ENCODE data around the gene DECR2. TPM values are rescaled to one million over a fixed set of nuclear protein-coding genes. Genes with fewer than 3 reads are reported as not detected.
"Not testable (repeated sequence)": the region's sequence is repeated elsewhere in the genome, so short reads cannot be mapped to it uniquely, and the experiment has no call there.

DECR2 gene
- total RNA-seq, 1 donor from 2014 or later: 14.1 TPM

DNA sequence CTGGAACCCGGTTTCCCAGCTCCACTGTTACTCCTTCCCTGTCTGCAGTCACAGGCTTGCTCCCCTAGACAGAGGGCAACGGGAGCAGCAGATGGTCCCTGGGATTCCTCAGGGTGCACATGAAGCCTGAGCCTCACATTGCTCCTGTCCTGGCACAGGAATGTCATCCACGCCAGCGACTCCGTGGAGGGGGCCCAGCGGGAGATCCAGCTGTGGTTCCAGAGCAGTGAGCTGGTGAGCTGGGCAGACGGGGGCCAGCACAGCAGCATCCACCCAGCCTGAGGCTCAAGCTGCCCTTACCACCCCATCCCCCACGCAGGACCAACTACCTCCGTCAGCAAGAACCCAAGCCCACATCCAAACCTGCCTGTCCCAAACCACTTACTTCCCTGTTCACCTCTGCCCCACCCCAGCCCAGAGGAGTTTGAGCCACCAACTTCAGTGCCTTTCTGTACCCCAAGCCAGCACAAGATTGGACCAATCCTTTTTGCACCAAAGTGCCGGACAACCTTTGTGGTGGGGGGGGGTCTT lies 1.6 kb upstream of the DECR2 start:
- DNase-seq: no peak

DNA sequence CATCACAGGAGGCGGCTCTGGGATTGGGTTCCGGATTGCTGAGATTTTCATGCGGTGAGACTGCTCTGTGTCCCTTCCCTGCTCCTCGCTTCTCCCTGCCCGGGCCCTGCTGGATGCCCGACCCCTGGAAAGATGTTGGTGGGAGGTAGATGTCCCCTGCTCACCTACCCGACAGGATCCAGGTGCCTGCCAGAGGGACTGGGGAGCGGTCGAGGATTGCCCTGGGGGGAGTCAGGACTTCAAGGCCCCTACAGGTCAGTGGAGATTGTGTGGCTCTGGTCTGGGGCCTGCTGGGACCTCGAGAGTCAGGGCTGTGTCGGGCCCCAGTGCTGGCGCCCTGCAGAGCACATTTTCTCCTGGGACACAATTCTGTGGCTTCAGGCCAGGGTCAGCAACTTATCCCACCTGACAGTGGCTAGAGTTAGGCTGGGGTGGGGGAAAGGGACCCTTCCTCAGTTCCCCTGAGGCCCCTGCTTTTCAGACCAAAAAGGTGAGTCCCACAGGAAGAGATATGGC lies 3.3 kb downstream of the DECR2 start:
- DNase-seq: no peak

DNA sequence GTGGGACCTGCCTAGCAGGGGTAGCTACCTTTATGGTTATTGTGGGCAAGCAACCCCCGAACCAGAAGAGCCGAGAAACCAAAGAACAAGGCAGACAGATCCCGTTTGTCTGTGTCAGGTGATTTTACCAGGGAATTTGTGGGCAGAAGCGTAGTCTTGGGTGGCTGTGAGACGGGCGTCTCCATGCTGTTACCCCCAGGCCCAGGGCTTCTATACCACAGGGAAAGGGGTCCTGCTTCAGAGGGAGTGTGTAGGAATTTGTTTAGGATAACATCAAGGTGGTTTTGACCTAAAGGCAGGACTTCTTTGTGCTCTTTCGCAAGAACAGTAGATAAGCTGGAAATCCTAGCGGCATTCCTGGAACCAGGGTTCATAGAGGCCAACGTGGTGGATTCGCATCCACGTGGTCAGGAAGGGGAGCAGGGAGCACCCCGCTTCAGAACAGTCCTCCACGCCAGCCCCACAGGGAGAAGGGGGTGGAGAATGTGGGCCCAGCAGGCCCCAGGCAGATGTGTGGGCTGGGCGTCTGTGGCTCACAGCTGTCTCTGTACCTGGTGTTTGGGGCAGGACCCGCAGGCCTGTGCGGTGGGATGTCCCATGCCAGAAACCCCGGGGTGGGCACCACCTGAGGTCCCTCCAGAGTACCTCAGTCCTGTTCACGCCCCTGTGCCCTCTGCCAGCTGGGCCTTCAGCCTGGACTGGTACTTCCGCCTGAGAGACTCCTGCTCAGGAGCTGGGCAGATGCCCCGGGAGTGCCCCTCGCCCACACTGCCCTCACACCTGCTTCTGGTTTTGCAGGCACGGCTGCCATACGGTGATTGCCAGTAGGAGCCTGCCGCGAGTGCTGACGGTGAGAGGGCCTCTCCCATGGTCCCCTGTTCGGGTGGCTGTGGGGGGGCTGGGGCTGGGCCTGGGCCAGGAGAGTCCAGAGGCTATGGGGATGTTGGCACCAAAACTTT lies 4.1 kb downstream of the DECR2 start:
- DNase-seq: no peak

GRCh38 chr16:407253-407652 lies 5.6 kb downstream of the DECR2 start:
- no peak for DNase-seq

GRCh38 chr16:410516-411178 lies 9.0 kb downstream of the DECR2 start:
- DNase-seq: no peak

DNA sequence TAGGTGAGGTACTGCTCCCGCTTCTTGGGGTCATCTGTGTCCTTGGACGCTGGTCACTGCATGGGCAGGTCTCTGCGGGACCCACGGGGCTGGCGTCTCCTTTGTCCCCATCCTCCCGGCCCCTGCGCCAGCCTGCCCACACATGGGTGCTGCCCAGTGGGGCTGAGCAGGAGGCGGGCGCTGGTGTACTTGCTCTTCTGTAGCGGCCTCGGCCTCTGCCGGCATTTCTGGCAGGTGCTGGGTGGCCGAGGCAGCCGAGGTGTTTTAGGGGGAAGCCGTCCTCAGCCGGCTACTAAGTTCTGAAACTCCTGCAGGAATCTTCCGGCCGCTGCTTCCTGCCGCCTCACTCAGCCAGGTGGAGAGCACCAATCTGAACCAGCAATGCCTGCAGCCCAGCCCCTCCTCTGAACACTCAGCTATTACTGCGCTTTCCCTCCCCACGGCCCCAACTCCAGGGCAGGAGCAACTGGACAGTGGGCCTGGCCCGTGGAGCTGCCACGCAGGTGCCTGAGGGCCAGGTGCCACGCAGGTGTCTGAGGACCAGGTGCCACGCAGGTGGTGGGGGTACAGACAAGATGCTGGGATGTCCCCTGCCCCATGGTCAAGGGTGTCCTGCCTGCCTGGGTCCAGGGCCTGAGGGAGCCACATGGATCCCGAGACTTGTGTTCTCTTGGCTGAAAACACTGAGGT lies 10.0 kb downstream of the DECR2 start:
- no peak for DNase-seq

- no peak for DNase-seq
Observed at GRCh38 chr16:414395-415169, 12.9 kb downstream of the DECR2 start.

- DNase-seq: not testable (repeated sequence)
Observed at GRCh38 chr16:415170-415498, 13.4 kb downstream of the DECR2 start.

DNA sequence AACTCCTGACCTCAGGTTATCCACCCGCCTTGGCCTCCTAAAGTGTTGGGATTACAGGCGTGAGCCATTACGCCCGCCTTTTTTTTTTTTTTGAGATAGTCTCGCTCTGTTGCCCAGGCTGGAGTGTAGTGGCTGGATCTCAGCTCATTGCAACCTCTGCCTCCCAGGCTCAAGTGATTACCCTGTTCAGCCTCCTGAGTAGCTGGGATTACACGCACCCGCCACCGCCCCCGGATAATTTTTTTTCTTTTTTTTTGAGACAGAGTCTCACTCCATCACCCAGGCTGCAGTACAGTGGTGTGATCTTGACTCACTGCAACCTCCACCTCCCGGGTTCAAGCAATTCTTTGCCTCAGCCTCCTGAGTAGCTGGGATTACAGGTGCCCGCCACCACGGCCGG lies 20.5 kb downstream of the DECR2 start:
- not testable (repeated sequence) for DNase-seq

DNA sequence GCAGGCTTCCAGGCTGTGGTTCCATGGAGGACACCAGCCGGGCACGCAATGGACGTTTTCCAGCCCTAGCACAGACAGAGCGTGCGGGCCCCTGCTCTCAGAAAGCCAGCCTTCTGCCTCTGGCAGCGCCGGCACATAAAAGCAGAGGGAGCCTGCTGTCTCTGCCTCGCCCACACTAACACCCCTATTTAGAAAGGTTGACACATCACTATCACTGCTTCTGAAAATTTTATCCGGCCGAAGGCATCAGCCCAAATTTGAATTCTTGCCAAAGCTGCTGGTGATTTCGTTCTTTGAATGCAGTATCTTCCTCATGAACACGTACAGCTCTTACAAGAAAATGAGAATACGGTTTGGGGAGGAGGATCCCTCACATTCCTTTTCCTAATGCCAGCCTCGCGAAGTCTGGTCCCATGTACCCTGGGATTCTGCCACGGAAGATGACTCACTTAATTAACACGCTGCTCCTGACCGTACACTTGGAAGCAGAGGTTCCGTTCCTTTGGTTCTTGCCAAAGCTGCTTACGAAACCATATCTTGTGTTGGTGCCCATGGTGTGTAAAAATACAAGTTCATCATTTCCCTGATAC lies 22.4 kb downstream of the DECR2 start:
- DNase-seq: peak; percentile 19

DNA sequence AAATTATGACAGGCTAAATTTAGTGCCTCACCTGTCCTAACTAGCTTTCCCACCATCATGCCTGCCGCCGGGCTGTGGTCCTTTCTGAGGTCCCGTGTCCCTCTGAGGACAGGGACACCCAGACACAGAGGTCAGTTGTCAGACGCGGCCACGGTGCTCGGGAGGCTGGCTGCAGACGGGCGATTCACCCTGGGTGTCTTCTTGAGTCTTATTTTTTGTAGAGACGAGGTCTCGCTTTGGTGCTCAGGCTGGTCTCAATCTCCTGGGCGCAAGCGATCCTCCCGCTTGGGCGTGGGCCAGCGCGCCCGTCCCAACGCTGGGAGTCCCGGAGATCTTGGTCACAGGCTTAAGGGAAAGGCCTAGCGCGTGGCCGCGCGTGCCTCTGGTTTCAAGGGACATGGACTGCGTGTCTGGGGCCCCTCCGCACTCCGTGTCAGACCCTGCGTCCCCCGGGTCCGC lies 23.0 kb downstream of the DECR2 start:
- DNase-seq: peak; percentile 39

GRCh38 chr16:425082-425718 lies 23.5 kb downstream of the DECR2 start, which contains the start of gene RAB11FIP3:
Gene RAB11FIP3 (plus strand): TSS chr16:425649. CDS start chr16:426007, 358 bp downstream.
- DNase-seq: peak; percentile 91

GRCh38 chr16:425740-426114 lies 24.0 kb downstream of the DECR2 start:
- DNase-seq: no peak

DNA sequence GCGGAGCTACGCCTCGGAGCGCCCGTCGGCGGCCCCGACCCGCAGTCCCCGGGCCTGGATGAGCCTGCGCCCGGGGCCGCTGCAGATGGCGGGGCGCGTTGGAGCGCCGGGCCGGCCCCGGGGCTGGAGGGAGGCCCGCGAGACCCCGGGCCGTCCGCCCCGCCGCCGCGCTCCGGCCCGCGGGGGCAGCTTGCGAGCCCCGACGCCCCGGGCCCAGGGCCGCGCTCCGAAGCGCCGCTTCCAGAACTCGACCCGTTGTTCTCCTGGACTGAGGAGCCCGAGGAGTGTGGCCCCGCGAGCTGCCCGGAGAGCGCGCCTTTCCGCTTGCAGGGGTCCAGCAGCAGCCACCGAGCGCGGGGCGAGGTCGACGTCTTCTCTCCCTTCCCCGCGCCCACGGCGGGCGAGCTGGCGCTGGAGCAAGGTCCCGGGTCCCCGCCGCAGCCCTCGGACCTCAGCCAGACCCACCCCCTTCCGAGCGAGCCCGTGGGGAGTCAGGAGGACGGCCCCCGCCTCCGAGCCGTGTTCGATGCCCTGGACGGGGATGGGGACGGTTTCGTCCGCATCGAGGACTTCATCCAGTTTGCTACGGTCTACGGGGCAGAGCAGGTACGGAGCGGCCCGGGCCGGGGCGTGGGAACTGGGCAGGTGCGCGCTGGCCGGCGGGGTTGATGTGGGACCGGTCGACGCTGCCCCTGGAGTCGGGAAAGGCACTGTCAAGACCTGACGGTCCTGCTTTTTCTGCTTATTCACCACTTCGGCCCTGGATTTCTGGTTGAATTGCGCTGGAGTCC lies 24.6 kb downstream of the DECR2 start:
- DNase-seq: peak; percentile 26

DNA sequence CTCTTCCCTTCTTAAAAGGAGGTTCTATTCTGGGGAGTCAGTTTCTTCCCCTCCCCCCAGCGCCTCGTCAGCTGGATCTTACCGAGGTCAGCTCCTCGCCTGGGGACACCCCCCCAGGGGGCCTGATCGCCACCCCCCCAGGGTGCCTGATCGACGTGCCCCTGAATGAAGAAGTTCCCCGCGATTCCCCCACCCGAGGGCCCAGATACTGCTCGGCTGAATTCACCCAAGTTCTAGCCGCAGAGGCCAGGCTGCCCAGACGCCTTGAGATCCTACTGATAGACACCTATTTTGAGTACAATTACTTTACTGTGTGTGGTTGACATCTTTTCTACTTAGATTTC lies 25.2 kb downstream of the DECR2 start:
- no peak for DNase-seq

GRCh38 chr16:427250-427649 lies 25.6 kb downstream of the DECR2 start:
- DNase-seq: no peak

- DNase-seq: no peak
Observed at GRCh38 chr16:430904-431303, 29.2 kb downstream of the DECR2 start.

DNA sequence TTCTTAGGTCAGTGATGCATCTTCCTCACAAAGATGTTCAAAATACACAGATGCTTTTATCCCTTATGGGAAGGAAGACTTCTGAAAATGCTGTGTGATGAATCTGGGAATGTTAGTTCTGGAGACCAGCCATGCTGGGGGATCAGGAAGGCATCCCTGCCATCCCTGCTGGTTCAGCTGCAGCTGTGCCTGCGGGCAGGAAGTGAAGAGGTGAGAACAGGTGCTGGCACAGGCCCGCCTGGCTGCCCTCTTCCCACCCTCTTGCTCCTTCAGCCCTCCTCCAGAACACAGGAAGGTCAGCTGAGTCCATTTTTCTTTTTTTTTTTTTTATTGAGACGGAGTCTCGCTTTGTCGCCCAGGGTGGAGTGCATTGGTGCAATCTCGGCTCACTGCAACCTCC lies 38.9 kb downstream of the DECR2 start:
- peak; percentile 89 for DNase-seq

GRCh38 chr16:441447-441846 lies 39.8 kb downstream of the DECR2 start:
- DNase-seq: no peak

DNA sequence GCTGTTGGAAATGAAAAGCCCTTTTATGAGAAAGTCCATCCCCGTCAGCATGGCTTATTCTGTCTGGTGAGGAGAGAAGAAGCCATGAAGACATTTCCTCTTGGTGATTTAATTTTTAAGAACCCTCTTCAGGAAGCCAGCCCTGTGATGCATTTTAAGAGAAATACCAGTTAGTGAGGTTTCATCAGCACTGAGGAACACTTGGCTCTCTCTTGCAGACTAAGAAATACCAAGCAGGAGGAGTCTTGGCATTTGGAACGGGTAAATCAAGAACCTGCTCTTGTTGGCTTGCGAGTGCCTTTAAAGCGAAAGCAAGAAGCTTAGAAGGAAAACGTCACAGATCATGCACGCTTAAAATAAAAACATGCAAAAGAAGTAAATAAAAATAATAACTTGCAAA lies 41.3 kb downstream of the DECR2 start:
- DNase-seq: no peak
